GM12878 (cell line): Measurements from ENCODE around the gene TXNDC5. TPM values are rescaled to one million over a fixed set of nuclear protein-coding genes. Genes with fewer than 3 reads are reported as not detected.

ENCODE experiments used
- ATAC-seq: fragments of 200-7000 bp; cut with Tn5 transposase; 3 replicates; pipeline ENCODE4 v1.9.1; 2020; ENCODE audit warnings: mild to moderate bottlenecking, moderate library complexity
- BruUV-seq: library from RNA; stranded (reverse); fragments of 400-500 nt; replicated peaks from 2 replicates; lab custom pipeline; 2021; lab: Mats Ljungman, UMichigan
- CTCF ChIA-PET: fragments of 300-600 bp; sonication (Branson Sonifier 250); formaldehyde crosslinking; extraction: SDS; loops from one replicate; lab custom pipeline; 2021; ENCODE audit warnings: inconsistent platforms; lab: Yijun Ruan, JAX
- POLR2A ChIA-PET: fragments of 350-600 bp; formaldehyde crosslinking; extraction: SDS; loops from one replicate; lab custom pipeline; 2021; ENCODE audit warnings: inconsistent platforms; lab: Charles Lee
- RAD21 ChIA-PET: fragments of 300-600 bp; sonication (Branson Sonifier 250); formaldehyde crosslinking; loops from one replicate; lab custom pipeline; 2023; ENCODE audit warnings: antibody characterized with exemption; ENCODE audit not compliant: unreplicated experiment; lab: Charles Lee
- SMC1A ChIA-PET: fragments of 300-600 bp; sonication (Branson Sonifier 250); formaldehyde crosslinking; loops from one replicate; lab custom pipeline; 2023; ENCODE audit not compliant: unreplicated experiment, uncharacterized antibody; lab: Charles Lee
- DNase-seq: peaks from one replicate; pipeline ENCODE4 v3.0.0-alpha.2; 2011; ENCODE audit warnings: low read depth, low spot score
- FAIRE-seq: peaks from 3 replicates; lab custom pipeline; 2011; peaks lifted over from hg19 to GRCh38; lab: Jason Lieb, UNC
- H2AFZ ChIP-seq: 2 replicates; pipeline ENCODE4 v1.6.0; 2011; ENCODE audit warnings: low read depth, low read length, control low read depth; ENCODE audit not compliant: control insufficient read depth
- H3K27ac ChIP-seq: 2 replicates; pipeline ENCODE4 v1.5.1; 2011; ENCODE audit warnings: control low read depth; ENCODE audit not compliant: control insufficient read depth, insufficient read depth
- H3K27me3 ChIP-seq, 2 experiments: replicated peaks in 1 of 2; 2 replicates each; pipeline versions ENCODE4 v1.6.0 to v1.6.1; 2011; ENCODE audit warnings: low read length in 1 of 2; ENCODE audit not compliant: control insufficient read depth in 2 of 2, insufficient read depth in 2 of 2
- H3K36me3 ChIP-seq, 2 experiments: 2 replicates each; pipeline ENCODE4 v1.5.1; 2011; ENCODE audit warnings: low read length in 1 of 2; ENCODE audit not compliant: control insufficient read depth in 2 of 2, insufficient read depth in 2 of 2
- H3K4me1 ChIP-seq: 2 replicates; pipeline ENCODE4 v1.6.1; 2011; ENCODE audit warnings: mild to moderate bottlenecking, low read length, moderate library complexity, mixed read lengths; ENCODE audit not compliant: control insufficient read depth, insufficient read depth
- H3K4me2 ChIP-seq: 2 replicates; pipeline ENCODE4 v1.6.0; 2011; ENCODE audit warnings: control low read depth; ENCODE audit not compliant: control insufficient read depth, insufficient read depth
- H3K4me3 ChIP-seq: fragments of 200-600 bp; sonication (generic); 2 replicates; pipeline ENCODE4 v1.5.1; 2016
- H3K79me2 ChIP-seq: 2 replicates; pipeline ENCODE4 v1.6.0; 2011; ENCODE audit warnings: low read length; ENCODE audit not compliant: control insufficient read depth, insufficient read depth
- H3K9ac ChIP-seq: 2 replicates; pipeline ENCODE4 v1.8.0; 2011; ENCODE audit warnings: low read length, control low read depth, mixed read lengths; ENCODE audit not compliant: control insufficient read depth, insufficient read depth
- H3K9me3 ChIP-seq: replicated peaks from 3 replicates; pipeline ENCODE4 v1.5.1; 2011; ENCODE audit warnings: mild to moderate bottlenecking, low read length; ENCODE audit not compliant: control insufficient read depth, insufficient read depth
- H4K20me1 ChIP-seq: 2 replicates; pipeline ENCODE4 v1.6.0; 2011; ENCODE audit not compliant: control insufficient read depth, insufficient read depth
- EZH2 ChIP-seq: IDR thresholded peaks from 2 replicates; pipeline ENCODE4 v1.6.1; 2012; ENCODE audit warnings: low read depth, mild to moderate bottlenecking, control low read depth, inconsistent platforms, low read length, borderline replicate concordance; ENCODE audit not compliant: control insufficient read depth
- HDGF ChIP-seq: fragments of 450-650 bp; IDR thresholded peaks from 2 replicates; pipeline ENCODE4 v1.6.1; 2016; ENCODE audit warnings: antibody characterized with exemption
- KLF5 ChIP-seq: fragments of 450-650 bp; IDR thresholded peaks from 2 replicates; pipeline ENCODE4 v1.6.1; 2014; ENCODE audit warnings: mild to moderate bottlenecking; ENCODE audit not compliant: partially characterized antibody
- RBBP5 ChIP-seq: fragments of 200-600 bp; sonication (generic); conservative IDR thresholded peaks from 2 replicates; pipeline ENCODE4 v1.6.1; 2016
- RUNX3 ChIP-seq: IDR thresholded peaks from 2 replicates; pipeline ENCODE4 v1.6.1; 2012; ENCODE audit warnings: low read length, inconsistent platforms
- SMC3 ChIP-seq: IDR thresholded peaks from 2 replicates; pipeline ENCODE4 v1.6.1; 2011; ENCODE audit warnings: low read length, improper control_type of control experiment, borderline replicate concordance
- SREBF1 ChIP-seq: IDR thresholded peaks from 2 replicates; pipeline ENCODE4 v1.6.1; 2012; ENCODE audit warnings: mild to moderate bottlenecking, low read length
- SRF ChIP-seq, 2 experiments: IDR thresholded peaks; 2 replicates each; pipeline ENCODE4 v1.6.1; 2011; ENCODE audit warnings: low read depth in 2 of 2, low read length in 2 of 2, mild to moderate bottlenecking in 1 of 2, moderate library complexity in 1 of 2
- SUZ12 ChIP-seq: fragments of 200-600 bp; sonication (generic); IDR thresholded peaks from one replicate; pipeline ENCODE4 v1.6.1; 2018; ENCODE audit warnings: antibody characterized with exemption, mild to moderate bottlenecking; ENCODE audit not compliant: unreplicated experiment
- WGBS: methylation state at CpG from one replicate; pipeline ENCODE4 v1.1.6; 2016; ENCODE audit warnings: low lambda C conversion rate; ENCODE audit not compliant: insufficient replicate concordance, insufficient coverage; ENCODE audit errors: missing lambda C conversion rate; 5-methylcytosine and 5-hydroxymethylcytosine counted together
- in situ Hi-C: fragments of 300-500 bp; cut with MboI; formaldehyde crosslinking; loops from 9 replicates; pipeline ENCODE4 v1.14.3; 2018; ENCODE audit warnings: mixed read lengths
- intact Hi-C: fragments of 100-400 bp; cut with micrococcal nuclease; formaldehyde crosslinking; loops from one replicate; pipeline ENCODE4 v1.14.2; 2022; ENCODE audit not compliant: unreplicated experiment
- polyA plus RNA-seq, 11 experiments: library from polyadenylated mRNA; depleted of rRNA in 4 of 11; unstranded in 6 of 11; stranded (reverse) in 5 of 11; fragments of >200 nt; fragmentation: Nextera tagmentation in 4 of 11; fragmentation: Illumina TruSeq in 1 of 11; extraction: Ambion mirVana in 4 of 11; extraction: Trizol in 1 of 11; gene quantifications; 1 replicate in 1 of 11; 2 replicates in 10 of 11; pipeline versions ENCODE4 v1.2.1 to v1.2.3, GENCODE V29; 2011 to 2016; ENCODE audit warnings: inconsistent platforms in 2 of 11, missing spikeins in 2 of 11, low read depth in 1 of 11
- total RNA-seq, 4 experiments: library from RNA; depleted of rRNA in 3 of 4; stranded (reverse); fragments of >200 nt in 3 of 4; fragmentation: Illumina TruSeq in 1 of 4; extraction: Trizol in 1 of 4; gene quantifications; 2 replicates each; pipeline versions ENCODE4 v1.2.1 to v1.2.3, GENCODE V29; 2013 to 2021
- TF ChIP-seq, protein P1 (sequence below): fragments of 450-650 bp; IDR thresholded peaks from 2 replicates; pipeline ENCODE4 v1.6.1; 2016; ENCODE audit warnings: mild to moderate bottlenecking
- TF ChIP-seq, protein P2 (sequence below): fragments of 450-650 bp; formaldehyde crosslinking; IDR thresholded peaks from 2 replicates; pipeline ENCODE4 v1.4.0; 2022; ENCODE audit warnings: mild to moderate bottlenecking, moderate library complexity
- TF ChIP-seq, protein P3 (sequence below): IDR thresholded peaks from 2 replicates; pipeline ENCODE4 v1.6.1; 2011; ENCODE audit warnings: low read depth, mild to moderate bottlenecking, low read length, moderate library complexity, borderline replicate concordance; ENCODE audit errors: extremely low read depth

TXNDC5 gene
- total and polyA plus RNA-seq, 10 of the 15 experiments (the other 5 are each of a cell fraction or from before 2014, with no cell fraction given): 7.2 to 181 (median 132) TPM

DNA sequence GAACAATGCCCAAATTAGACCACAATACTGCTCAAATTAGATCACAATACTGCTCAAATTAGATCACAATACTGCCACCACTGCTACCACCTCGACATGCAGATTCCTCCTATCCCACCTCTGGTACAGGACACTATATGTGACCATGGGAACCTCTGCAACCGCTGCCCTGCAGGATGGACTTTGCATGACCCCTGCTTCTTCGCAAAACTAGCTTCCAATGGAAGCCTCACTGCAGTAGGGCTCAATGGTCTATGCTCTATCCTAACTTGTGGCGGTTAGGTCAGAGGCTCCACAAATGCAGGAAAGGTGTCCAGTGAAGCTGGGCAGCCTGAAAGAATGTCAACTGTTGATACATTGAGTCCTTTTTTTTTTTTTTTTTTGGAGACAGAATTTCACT is 7.8 kb upstream of the TXNDC5 start:
- H3K4me1 ChIP-seq: peaks cover 46% of the 10 kb centered on the region
- H3K36me3 ChIP-seq: no peaks in the 10 kb centered on the region
- in situ Hi-C loops: loop anchor here (5.0 kb wide), 1 partner anchor 44 kb away; no protein-coding TSS in a partner anchor
- RAD21 ChIA-PET: no interaction called here
- no peak overlapping the region for H3K4me2 ChIP-seq
- FAIRE-seq: no peak
- H3K9me3 ChIP-seq: no peaks in the 10 kb centered on the region; the same call in 2 of the 3 replicates
- no peak overlapping the region for H3K9ac ChIP-seq
- H3K79me2 ChIP-seq: no peaks in the 10 kb centered on the region
- peaks cover 0 to 1% of the 10 kb centered on the region in 2 experiments; a peak in 1 of 4 replicates for H3K27me3 ChIP-seq
- 91% methylated on average over 4 of the region's 4 CpGs for WGBS
- POLR2A ChIA-PET: interaction anchor here (0.7 kb wide), 1 partner anchor 1373 kb away, joined by 8 read pairs; no protein-coding TSS in a partner anchor
- TF ChIP-seq, protein P1, sequence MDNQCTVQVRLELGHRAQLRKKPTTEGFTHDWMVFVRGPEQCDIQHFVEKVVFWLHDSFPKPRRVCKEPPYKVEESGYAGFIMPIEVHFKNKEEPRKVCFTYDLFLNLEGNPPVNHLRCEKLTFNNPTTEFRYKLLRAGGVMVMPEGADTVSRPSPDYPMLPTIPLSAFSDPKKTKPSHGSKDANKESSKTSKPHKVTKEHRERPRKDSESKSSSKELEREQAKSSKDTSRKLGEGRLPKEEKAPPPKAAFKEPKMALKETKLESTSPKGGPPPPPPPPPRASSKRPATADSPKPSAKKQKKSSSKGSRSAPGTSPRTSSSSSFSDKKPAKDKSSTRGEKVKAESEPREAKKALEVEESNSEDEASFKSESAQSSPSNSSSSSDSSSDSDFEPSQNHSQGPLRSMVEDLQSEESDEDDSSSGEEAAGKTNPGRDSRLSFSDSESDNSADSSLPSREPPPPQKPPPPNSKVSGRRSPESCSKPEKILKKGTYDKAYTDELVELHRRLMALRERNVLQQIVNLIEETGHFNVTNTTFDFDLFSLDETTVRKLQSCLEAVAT: no peak
- TF ChIP-seq, protein P2, sequence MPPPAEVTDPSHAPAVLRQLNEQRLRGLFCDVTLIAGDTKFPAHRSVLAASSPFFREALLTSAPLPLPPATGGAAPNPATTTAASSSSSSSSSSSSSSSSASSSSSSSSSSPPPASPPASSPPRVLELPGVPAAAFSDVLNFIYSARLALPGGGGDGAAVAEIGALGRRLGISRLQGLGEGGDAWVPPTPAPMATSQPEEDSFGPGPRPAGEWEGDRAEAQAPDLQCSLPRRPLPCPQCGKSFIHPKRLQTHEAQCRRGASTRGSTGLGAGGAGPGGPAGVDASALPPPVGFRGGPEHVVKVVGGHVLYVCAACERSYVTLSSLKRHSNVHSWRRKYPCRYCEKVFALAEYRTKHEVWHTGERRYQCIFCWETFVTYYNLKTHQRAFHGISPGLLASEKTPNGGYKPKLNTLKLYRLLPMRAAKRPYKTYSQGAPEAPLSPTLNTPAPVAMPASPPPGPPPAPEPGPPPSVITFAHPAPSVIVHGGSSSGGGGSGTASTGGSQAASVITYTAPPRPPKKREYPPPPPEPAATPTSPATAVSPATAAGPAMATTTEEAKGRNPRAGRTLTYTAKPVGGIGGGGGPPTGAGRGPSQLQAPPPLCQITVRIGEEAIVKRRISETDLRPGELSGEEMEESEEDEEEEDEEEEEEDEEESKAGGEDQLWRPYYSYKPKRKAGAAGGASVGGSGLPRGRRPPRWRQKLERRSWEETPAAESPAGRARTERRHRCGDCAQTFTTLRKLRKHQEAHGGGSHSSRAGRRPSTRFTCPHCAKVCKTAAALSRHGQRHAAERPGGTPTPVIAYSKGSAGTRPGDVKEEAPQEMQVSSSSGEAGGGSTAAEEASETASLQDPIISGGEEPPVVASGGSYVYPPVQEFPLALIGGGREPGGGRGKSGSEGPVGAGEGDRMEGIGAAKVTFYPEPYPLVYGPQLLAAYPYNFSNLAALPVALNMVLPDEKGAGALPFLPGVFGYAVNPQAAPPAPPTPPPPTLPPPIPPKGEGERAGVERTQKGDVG: no peak
- TF ChIP-seq SUZ12 (no peak), SMC3 (no peak), EZH2 (no peak), RUNX3 (no peak), SREBF1 (no peak), RBBP5 (no peak), KLF5 (no peak), HDGF (no peak), SRF (IDR thresholded peaks at IDR 0.05; ENCODE audit: low read depth in 2 of 2, low read length in 2 of 2) (no peak)
- TF ChIP-seq, protein P3, sequence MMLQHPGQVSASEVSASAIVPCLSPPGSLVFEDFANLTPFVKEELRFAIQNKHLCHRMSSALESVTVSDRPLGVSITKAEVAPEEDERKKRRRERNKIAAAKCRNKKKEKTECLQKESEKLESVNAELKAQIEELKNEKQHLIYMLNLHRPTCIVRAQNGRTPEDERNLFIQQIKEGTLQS: no peak
- TF ChIP-seq, all 136 proteins: peak for 0
- CTCF ChIA-PET: interaction anchor here (1.1 kb wide), 1 partner anchor 195 kb away, joined by 3 read pairs; no protein-coding TSS in a partner anchor
- H3K4me3 ChIP-seq: no peak overlapping the region
- H2AFZ ChIP-seq: no peak overlapping the region
- SMC1A ChIA-PET: interaction anchor here (1.7 kb wide), 1 partner anchor 9 kb away, joined by 5 read pairs; no protein-coding TSS in a partner anchor
- no peak overlapping the region; the same call in 1 of the 2 replicates for H3K27ac ChIP-seq
- ATAC-seq (no peak), DNase-seq (no peak)
- no TSS peak for BruUV-seq
- H4K20me1 ChIP-seq: no peaks in the 10 kb centered on the region
- intact Hi-C loops: no loop called here
